NB4 (cell line): ENCODE data around the gene WFDC10B.

ENCODE experiments used
- DNase-seq: peaks from one replicate; pipeline ENCODE4 v3.0.0; 2010; ENCODE audit warnings: low read depth
- H3K4me3 ChIP-seq: one replicate; pipeline ENCODE4 v1.5.1; 2011; ENCODE audit warnings: mild to moderate bottlenecking, low read depth, low read length, moderate library complexity
- MYC ChIP-seq: IDR thresholded peaks from 2 replicates; pipeline ENCODE4 v1.6.1; 2011; ENCODE audit warnings: low read depth, low read length
- POLR2A ChIP-seq: IDR thresholded peaks from 2 replicates; pipeline ENCODE4 v1.6.1; 2011; ENCODE audit warnings: mild to moderate bottlenecking; ENCODE audit not compliant: insufficient read length; ENCODE audit errors: extremely low read depth
- TF ChIP-seq, protein P1 (sequence below): IDR thresholded peaks from one replicate; pipeline ENCODE4 v1.5.1; 2012; ENCODE audit warnings: low read depth, low read length
- TF ChIP-seq, protein P2 (sequence below): IDR thresholded peaks from 2 replicates; pipeline ENCODE4 v1.6.1; 2011; ENCODE audit warnings: low read depth, low read length

The WFDC10B gene

DNA sequence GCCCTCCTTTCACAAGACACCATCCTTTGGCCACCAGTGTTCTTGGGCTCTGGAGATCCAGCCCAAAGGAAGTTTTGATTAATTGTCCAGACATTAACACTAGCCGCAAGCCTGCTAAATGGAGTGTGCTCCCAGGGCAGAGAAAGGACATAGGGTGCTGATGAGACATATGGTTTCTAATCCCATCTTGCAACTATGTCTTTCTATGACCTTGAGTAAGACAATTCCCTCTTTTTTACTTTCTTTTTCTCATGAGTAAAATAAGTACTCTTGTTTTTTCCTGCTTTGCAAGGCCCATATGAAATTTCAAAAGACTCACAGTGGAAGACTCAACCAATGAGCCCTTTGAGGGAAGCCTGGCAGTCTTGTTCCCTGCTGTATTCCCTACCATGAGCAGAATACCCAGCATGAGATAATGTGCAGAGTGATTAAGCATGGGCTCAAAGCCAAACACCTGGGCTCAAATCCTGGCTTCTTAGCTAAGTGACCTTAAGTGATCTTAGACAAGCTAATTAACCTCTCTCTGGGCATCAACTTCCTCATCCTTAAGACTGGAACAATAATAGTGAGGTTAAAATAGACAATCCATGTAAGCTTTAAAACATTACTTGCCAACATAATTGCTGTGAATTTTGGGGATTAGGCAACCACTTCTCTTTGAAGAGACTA is at the start of gene WFDC10B:
WFDC10B (minus strand) TSS at position 51 of the 669 bp plus-strand sequence. CDS start 19,027 bp downstream, outside the sequence.
- no peak within 1 kb of the TSS for H3K4me3 ChIP-seq
- TF ChIP-seq, protein P1, sequence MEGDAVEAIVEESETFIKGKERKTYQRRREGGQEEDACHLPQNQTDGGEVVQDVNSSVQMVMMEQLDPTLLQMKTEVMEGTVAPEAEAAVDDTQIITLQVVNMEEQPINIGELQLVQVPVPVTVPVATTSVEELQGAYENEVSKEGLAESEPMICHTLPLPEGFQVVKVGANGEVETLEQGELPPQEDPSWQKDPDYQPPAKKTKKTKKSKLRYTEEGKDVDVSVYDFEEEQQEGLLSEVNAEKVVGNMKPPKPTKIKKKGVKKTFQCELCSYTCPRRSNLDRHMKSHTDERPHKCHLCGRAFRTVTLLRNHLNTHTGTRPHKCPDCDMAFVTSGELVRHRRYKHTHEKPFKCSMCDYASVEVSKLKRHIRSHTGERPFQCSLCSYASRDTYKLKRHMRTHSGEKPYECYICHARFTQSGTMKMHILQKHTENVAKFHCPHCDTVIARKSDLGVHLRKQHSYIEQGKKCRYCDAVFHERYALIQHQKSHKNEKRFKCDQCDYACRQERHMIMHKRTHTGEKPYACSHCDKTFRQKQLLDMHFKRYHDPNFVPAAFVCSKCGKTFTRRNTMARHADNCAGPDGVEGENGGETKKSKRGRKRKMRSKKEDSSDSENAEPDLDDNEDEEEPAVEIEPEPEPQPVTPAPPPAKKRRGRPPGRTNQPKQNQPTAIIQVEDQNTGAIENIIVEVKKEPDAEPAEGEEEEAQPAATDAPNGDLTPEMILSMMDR: no peak
- no peak for TF ChIP-seq MYC
- TF ChIP-seq, protein P2, sequence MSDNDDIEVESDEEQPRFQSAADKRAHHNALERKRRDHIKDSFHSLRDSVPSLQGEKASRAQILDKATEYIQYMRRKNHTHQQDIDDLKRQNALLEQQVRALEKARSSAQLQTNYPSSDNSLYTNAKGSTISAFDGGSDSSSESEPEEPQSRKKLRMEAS: no peak
- no peak for TF ChIP-seq POLR2A
- no peak for DNase-seq

GRCh38 chr20:45752746-45753145 is 47.9 kb upstream of the WFDC10B start:
- TF ChIP-seq, protein P2: no peak
- TF ChIP-seq, protein P1: no peak
- TF ChIP-seq MYC: no peak
- TF ChIP-seq POLR2A: no peak
- DNase-seq: no peak
- no peak overlapping the region for H3K4me3 ChIP-seq

DNA sequence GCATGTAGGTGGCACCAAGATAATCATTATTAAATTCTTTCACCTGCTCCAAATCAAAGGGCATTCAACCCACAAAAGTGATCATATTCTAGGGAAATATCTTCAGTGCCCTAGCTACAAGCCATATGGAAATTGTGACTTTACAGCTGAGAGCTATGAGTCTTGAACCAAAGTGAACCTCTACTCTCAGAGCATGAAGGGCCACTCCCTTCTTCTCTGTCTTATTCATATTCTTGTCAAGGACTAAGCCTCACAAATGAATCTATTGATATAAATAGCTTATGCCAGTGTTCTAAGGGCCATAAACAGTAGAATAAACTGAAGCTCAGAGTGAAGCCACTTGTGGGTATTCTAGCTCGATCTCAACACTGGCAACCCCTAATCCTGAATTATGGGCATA is 46.9 kb upstream of the WFDC10B start:
- DNase-seq: no peak
- H3K4me3 ChIP-seq: no peak overlapping the region
- TF ChIP-seq, protein P2: no peak
- TF ChIP-seq MYC (no peak), POLR2A (no peak)
- TF ChIP-seq, protein P1: no peak

DNA sequence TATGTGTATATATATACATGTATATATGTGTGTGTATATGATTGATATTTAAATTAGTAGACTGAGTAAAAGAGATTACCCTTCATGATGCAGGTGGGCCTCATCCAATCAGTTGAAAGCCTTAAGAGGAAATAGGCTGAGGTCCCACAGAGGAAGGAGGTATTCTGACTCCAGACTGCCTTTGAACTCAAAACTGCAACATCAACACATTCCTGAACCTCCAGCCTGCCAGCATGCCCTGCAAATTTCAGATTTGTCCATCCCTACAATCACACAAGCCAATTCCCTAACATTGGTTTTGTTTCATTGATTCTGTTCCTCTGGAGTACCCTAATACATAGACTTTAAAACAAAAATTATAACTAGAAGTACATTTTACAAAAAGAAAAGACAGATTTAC is 40.2 kb upstream of the WFDC10B start:
- no peak overlapping the region for H3K4me3 ChIP-seq
- TF ChIP-seq, protein P2: no peak
- no peak for TF ChIP-seq MYC
- TF ChIP-seq POLR2A: no peak
- TF ChIP-seq, protein P1: no peak
- DNase-seq: no peak

DNA sequence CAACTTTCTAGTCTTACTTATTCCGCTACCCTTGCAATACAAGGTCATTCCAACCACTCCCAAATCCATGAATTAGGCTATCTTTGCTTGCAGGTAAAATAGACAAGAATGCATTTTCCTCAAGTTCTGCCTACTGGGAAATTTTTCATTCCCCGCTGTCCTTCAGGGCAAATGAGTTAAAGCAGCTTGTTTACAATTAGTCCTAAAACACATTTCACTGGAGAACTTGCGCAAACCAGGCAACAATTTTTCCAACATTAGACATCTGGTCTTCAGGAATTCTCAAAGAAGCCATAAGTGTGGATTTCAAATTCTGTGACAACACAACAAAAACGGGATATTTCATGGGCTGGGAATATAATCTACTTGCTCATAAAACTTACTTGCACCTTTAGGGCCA is 37.8 kb upstream of the WFDC10B start:
- H3K4me3 ChIP-seq: no peak overlapping the region
- DNase-seq: no peak
- TF ChIP-seq MYC (no peak), POLR2A (no peak)

GRCh38 chr20:45735988-45736387 is 31.2 kb upstream of the WFDC10B start:
- H3K4me3 ChIP-seq: no peak overlapping the region
- TF ChIP-seq POLR2A (no peak), MYC (no peak)
- TF ChIP-seq, protein P1: no peak
- TF ChIP-seq, protein P2: no peak
- DNase-seq: no peak
